ENCODE results near the gene SWAP70.

DNA sequence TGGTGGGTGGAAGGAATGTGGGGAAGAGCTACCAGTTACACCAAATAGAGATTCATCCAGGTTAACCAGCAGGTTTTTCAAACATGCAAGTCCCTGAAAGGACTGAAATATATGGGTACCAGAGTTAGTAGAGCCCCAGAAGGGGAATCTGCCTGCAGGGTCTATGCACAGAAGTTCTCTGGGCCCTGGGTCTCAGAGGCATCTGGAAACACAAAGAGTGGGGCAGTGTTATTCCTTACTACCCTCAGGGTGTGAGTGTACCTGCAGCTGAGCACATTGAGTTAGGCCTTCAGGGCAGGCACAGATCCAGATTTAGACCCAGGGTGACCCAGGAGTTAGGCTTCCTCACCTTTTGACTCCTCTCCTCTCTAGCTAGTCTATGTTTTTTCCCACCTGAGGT, 43.9 kb upstream of the SWAP70 start:
- TF ChIP-seq, protein P1, sequence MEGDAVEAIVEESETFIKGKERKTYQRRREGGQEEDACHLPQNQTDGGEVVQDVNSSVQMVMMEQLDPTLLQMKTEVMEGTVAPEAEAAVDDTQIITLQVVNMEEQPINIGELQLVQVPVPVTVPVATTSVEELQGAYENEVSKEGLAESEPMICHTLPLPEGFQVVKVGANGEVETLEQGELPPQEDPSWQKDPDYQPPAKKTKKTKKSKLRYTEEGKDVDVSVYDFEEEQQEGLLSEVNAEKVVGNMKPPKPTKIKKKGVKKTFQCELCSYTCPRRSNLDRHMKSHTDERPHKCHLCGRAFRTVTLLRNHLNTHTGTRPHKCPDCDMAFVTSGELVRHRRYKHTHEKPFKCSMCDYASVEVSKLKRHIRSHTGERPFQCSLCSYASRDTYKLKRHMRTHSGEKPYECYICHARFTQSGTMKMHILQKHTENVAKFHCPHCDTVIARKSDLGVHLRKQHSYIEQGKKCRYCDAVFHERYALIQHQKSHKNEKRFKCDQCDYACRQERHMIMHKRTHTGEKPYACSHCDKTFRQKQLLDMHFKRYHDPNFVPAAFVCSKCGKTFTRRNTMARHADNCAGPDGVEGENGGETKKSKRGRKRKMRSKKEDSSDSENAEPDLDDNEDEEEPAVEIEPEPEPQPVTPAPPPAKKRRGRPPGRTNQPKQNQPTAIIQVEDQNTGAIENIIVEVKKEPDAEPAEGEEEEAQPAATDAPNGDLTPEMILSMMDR (IDR thresholded peaks at IDR 0.05; ENCODE audit: low read depth, low read length, poor library complexity, severe bottlenecking), result no peak
- TF ChIP-seq EZH2phosphoT487 (IDR thresholded peaks at IDR 0.05; ENCODE audit: borderline replicate concordance, low read length), result no peak
